Measurements from ENCODE around the gene OR6C76. TPM values are rescaled to one million over a fixed set of nuclear protein-coding genes. Genes with fewer than 3 reads are reported as not detected.
A peak's percentile ranks its signal among the peaks of the same experiment; 100 is the strongest.
"Not testable (repeated sequence)": the region's sequence is repeated elsewhere in the genome, so short reads cannot be mapped to it uniquely, and the experiment has no call there.

The OR6C76 gene
- total RNA-seq, 4 donors from 2014 or later: not detected

DNA sequence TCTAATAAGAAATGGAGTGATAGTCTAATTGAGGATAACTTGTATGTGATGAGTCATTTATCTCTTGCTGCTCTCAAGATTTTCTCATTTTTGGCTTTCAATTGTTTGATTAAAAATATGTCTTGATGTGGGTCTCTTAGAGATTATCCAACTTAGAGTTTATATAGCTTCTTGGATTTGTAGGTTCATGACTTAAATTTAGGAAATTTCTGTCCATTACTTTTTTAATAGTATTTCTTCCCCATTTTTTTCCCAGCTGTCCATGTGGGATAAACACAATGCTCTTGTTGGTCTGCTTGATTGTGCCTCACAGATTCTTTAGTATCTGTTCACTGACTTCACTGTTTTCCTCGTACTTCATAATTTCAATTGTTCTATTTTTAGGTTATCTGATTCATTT is 18.2 kb upstream of the OR6C76 start:
- TF ChIP-seq POLR2AphosphoS5 (IDR thresholded peaks at IDR 0.05): no peak
- TF ChIP-seq, protein P1, sequence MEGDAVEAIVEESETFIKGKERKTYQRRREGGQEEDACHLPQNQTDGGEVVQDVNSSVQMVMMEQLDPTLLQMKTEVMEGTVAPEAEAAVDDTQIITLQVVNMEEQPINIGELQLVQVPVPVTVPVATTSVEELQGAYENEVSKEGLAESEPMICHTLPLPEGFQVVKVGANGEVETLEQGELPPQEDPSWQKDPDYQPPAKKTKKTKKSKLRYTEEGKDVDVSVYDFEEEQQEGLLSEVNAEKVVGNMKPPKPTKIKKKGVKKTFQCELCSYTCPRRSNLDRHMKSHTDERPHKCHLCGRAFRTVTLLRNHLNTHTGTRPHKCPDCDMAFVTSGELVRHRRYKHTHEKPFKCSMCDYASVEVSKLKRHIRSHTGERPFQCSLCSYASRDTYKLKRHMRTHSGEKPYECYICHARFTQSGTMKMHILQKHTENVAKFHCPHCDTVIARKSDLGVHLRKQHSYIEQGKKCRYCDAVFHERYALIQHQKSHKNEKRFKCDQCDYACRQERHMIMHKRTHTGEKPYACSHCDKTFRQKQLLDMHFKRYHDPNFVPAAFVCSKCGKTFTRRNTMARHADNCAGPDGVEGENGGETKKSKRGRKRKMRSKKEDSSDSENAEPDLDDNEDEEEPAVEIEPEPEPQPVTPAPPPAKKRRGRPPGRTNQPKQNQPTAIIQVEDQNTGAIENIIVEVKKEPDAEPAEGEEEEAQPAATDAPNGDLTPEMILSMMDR (IDR thresholded peaks at IDR 0.05): no peak
- no peak for TF ChIP-seq POLR2A (IDR thresholded peaks at IDR 0.05)
- TF ChIP-seq EP300 (IDR thresholded peaks at IDR 0.05): no peak
- H3K4me3 ChIP-seq: no peak overlapping the region
- WGBS, 2 donors (ENCODE audit: low coverage in 1 of 2): 57 to 64% methylated on average over 1 of the region's 1 CpG
- H3K9me3 ChIP-seq: peaks cover 0 to 15% (median 0%) of the 10 kb centered on the region in 3 donors
- H3K4me1 ChIP-seq: no peaks in the 10 kb centered on the region
- ATAC-seq: no peak
- no peak overlapping the region for H3K27ac ChIP-seq
- H3K36me3 ChIP-seq: no peaks in the 10 kb centered on the region
- no peaks in the 10 kb centered on the region for H3K27me3 ChIP-seq

DNA sequence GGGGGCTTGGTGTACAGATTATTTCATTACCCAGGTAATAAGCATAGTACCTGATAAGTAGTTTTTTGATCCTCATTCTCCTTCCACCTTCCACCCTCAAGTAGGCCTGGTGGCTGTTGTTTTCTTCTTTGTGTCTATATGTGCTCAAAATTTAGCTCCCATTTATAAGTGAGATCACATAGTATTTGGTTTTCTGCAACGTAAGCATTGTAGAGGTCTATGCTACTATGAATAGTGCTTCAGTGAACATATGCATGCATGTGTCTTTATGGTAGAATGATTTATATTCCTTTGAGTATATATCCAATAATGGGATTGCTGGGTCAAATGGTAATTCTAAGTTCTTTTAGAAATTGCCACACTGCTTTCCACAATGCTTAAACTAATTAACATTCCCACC is 16.9 kb upstream of the OR6C76 start:
- H3K4me3 ChIP-seq, ATAC-seq, H3K27me3 ChIP-seq, H3K27ac ChIP-seq, H3K36me3 ChIP-seq, H3K4me1 ChIP-seq: not testable (repeated sequence)
- H3K9me3 ChIP-seq: peaks cover 0 to 15% (median 0%) of the 10 kb centered on the region in 3 donors
- WGBS, 2 donors (ENCODE audit: low coverage in 1 of 2): 60 to 100% methylated on average over 1 of the region's 1 CpG

DNA sequence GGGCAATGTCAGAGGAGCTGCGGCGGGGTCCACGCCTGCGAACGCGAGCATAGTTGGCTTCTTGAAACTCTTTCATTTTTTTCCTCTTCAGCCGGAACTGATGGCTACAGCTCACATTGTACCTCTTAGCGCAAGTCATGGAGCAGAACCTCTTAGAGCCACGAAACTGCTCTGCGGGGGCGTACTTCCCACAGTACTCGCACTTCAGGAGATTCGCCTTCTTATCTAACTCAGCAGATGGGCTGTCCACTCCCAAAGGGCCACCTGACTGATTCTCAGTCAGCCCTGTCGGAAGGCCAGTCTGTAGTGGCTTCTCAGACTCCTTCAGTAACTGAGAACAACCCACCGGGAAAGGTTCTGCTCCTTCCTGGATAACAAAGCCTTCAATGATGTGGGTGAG is 13.9 kb upstream of the OR6C76 start:
- not testable (repeated sequence) for H3K27ac ChIP-seq, H3K4me3 ChIP-seq, H3K36me3 ChIP-seq, ATAC-seq, H3K4me1 ChIP-seq, H3K27me3 ChIP-seq
- 92 to 95% methylated on average over 4 to 7 of the region's 15 CpGs for WGBS, 2 donors (ENCODE audit: low coverage in 1 of 2)
- H3K9me3 ChIP-seq: peaks cover 0 to 18% (median 0%) of the 10 kb centered on the region in 3 donors

DNA sequence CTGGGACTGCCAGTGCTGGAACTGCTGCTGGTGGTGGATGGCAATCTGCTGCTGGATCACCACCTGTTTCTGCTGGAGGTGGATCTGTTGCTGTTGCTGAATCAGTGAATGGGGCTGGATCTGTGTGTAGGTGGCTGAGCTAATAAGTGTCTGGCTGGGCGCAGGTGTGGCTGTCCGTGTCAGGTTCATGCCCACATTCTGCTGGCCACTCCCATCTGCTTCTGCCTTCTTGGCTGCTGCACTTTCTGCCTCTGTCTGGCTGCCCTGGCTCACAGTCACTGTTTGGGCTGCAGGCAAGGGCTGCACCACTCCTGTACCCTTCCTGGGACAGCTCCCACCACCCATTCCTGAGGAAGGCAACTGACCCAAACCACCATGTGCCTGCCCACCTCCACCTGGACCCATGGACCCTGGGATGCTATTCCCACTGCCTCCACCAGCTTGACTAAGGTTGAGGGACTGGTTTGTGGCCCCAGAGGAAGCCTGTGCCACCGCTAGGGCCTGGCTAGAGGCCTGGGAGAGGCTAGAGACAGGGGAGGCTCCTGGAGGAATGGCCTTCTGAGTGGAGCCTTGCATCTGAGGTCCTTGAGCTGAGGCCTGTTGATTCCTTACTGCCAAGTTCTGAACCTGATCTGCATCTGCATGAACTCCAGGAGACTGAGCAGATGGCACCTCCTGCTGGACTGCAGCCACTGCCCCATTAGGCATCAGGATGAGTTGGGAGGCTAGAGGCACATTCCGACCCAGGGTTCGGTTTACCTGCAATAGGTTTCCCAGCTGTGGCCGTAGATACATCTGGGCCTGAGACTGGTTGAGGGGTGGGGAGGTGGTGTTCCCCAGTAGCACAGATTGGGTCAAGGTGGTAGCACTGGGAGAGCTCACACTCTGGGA is 12.3 kb upstream of the OR6C76 start:
- not testable (repeated sequence) for ATAC-seq, H3K27me3 ChIP-seq, H3K9me3 ChIP-seq, H3K4me1 ChIP-seq, H3K4me3 ChIP-seq, H3K36me3 ChIP-seq, H3K27ac ChIP-seq
- WGBS, 2 donors (ENCODE audit: low coverage in 1 of 2): 100% methylated on average over 3 of the region's 6 CpGs; no CpG with 5 or more reads in 1 of the 2 donors

DNA sequence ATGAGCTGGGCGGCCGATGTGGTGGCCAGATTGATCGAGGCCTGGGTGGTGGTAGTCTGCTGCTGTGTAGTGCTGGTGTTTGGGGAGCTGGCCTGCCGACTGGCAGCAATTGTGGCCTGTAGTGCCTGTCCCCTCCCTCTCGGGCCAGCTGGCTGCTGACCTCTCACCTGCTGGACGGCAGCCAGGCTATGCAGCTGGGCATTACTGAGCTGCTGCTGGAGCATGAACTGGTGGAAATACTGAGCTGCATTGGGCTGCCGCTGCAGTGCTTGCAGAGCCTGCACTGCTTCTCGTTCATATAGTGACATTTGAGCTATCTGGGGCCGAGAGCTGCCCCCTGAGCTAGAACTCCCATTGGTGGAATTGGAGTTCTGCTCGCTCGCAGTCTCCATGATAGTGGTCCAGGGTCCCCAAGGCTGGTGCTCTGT is 11.6 kb upstream of the OR6C76 start:
- H3K4me1 ChIP-seq, H3K27ac ChIP-seq, H3K36me3 ChIP-seq, H3K9me3 ChIP-seq, H3K4me3 ChIP-seq, H3K27me3 ChIP-seq: not testable (repeated sequence)
- WGBS, 2 donors (ENCODE audit: low coverage in 1 of 2): 94% methylated on average over 3 of the region's 11 CpGs; no CpG with 5 or more reads in 1 of the 2 donors
- ATAC-seq: peak; percentile 15

DNA sequence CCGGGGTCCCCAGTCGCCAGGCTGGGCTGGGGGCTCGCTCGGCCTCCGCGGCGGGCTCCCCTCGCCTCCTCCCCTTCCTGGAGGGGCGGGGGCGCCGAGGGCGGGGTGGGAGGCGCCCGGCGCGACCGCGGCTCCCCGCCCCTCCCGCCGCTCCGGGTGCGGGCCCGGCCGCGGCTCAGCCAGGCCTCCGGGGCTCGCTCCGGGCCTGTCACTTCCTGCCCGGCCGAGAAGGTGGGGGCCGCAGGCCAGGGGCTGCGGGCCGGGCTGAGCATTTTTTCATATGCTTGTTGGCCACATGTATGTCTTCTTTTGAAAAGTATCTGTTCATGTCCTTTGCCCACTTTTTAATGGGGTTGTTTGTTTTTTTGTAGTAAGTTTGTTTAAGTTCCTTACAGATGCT is 11.2 kb upstream of the OR6C76 start:
- WGBS, 2 donors (ENCODE audit: low coverage in 1 of 2): 0% methylated on average over 3 of the region's 34 CpGs; no CpG with 5 or more reads in 1 of the 2 donors
- not testable (repeated sequence) for H3K9me3 ChIP-seq, H3K36me3 ChIP-seq, H3K4me3 ChIP-seq, H3K4me1 ChIP-seq, H3K27ac ChIP-seq, H3K27me3 ChIP-seq
- peak; percentile 74 for ATAC-seq

DNA sequence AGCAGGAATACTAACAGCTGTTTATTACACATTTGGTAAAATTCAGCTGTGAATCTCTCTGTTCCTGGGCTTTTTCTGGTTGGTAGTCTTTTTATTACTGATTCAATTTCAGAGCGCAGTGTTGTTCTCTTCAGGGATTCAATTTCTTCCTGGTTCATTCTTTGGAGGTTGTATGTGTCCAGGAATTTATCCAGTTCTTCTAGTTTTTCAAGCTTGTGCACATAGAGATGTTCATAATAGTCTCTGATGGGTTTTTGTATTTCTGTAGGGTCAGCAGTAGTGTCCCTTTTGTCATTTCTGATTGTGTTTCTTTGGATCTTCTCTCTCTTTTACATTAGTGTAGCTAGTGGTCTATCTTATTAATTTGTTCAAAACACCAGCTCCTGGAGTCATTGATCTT is 9.1 kb upstream of the OR6C76 start:
- Histone ChIP-seq H3K4me1 (no peaks in the 10 kb centered on the region), H3K27me3 (peaks cover 10% of the 10 kb centered on the region), H3K9me3 (peaks cover 0 to 4% (median 0%) of the 10 kb centered on the region in 3 donors), H3K36me3 (no peaks in the 10 kb centered on the region), H3K4me3 (no peak overlapping the region), H3K27ac (no peak overlapping the region)
- TF ChIP-seq EP300 (IDR thresholded peaks at IDR 0.05) (no peak), POLR2A (IDR thresholded peaks at IDR 0.05) (no peak), POLR2AphosphoS5 (IDR thresholded peaks at IDR 0.05) (no peak)
- TF ChIP-seq, protein P1 (IDR thresholded peaks at IDR 0.05): no peak
- no peak for ATAC-seq
- 100% methylated on average over 1 of the region's 1 CpG for WGBS, 2 donors (ENCODE audit: low coverage in 1 of 2)
